Measurements from ENCODE around the gene ADGRL3.
"Not testable (repeated sequence)": the region's sequence is repeated elsewhere in the genome, so short reads cannot be mapped to it uniquely, and the experiment has no call there.

Gene ADGRL3

DNA sequence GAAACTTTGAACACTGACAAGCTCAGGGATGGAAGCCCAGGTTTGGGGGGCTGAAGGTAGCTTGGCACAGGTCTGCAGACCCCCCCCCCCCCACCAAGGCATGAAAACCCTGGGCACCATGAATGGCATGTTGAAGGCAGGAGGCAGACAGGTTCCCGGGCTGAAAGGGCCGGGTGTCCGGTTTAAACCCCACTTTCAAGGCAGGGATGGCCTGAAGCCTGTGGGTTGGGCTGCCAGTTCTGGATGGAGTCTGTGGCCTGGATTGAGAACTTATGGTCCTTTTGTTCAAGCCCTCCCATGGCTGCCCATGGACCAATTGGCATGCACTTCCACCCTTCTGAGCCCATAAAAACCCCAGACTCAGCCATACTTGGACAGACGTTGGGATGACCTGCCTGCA is 616.9 kb downstream of the ADGRL3 start:
- no peak for DNase-seq (ENCODE audit: low read depth in 2 of 2)

GRCh38 chr4:61820136-61820535 is 620.0 kb downstream of the ADGRL3 start:
- DNase-seq (ENCODE audit: low read depth in 2 of 2): no peak

DNA sequence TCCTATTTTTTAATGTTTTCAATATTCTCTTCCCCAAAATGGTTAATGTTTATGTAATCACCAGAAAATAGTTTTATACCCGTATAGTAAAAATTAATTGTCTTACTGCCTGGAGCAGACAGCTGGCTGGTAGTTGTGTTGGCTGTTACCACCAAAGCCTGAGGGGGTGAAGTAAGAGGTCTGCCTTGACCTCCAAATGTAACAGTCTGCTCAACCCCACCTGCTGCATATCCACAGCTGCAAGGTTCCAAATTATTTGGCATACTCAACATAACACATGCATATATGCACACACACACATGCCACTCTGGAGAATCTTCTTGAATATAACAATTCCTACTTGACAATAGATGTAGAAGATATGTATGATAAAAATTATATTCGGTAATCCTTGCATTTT is 624.3 kb downstream of the ADGRL3 start:
- no peak for DNase-seq (ENCODE audit: low read depth in 2 of 2)

GRCh38 chr4:61827907-61828391 is 627.8 kb downstream of the ADGRL3 start:
- DNase-seq (ENCODE audit: low read depth in 2 of 2): no peak

DNA sequence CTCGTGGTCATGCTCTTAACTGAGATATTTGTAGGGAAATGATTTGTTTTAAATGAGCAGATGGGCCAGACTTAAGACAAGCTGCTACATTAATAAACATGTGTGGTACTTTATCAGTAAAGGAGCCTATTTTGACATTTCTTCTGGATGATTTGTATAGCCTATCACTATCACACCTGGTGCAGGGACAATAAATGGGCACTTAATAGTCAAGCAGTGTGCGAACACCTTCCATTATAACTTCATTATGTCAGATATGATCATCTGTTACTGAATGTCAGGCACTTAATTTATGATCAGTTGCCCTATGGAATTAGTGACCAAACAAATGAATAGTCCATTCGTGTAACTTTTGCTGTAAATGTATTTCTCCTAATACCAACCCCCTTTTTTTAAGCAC is 628.8 kb downstream of the ADGRL3 start:
- DNase-seq (ENCODE audit: low read depth in 2 of 2): no peak

- DNase-seq (ENCODE audit: low read depth in 2 of 2): no peak
These were observed 631.9 kb downstream of the ADGRL3 start for GRCh38 chr4:61831987-61832386.

GRCh38 chr4:61837395-61837794 is 637.3 kb downstream of the ADGRL3 start:
- no peak for DNase-seq (ENCODE audit: low read depth in 2 of 2)

DNA sequence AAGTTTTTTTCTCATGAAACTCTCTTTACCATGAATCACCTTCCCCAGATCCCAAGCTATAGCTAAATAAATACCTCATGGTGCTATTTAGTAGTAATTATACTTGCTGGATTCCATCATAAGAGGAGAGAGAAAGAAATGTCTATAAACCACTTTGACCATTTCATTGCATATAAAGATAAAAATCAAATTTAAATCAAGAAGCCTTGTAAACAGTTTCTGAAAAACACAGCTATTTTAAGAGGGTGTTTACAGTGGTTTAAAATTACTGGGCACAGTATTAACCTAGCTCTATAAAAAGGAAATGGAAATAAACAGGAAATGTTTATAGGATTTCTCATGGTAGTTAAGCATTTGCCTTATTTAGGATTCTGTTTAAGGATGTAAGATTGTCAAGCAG is 637.9 kb downstream of the ADGRL3 start:
- no peak for DNase-seq (ENCODE audit: low read depth in 2 of 2)

DNA sequence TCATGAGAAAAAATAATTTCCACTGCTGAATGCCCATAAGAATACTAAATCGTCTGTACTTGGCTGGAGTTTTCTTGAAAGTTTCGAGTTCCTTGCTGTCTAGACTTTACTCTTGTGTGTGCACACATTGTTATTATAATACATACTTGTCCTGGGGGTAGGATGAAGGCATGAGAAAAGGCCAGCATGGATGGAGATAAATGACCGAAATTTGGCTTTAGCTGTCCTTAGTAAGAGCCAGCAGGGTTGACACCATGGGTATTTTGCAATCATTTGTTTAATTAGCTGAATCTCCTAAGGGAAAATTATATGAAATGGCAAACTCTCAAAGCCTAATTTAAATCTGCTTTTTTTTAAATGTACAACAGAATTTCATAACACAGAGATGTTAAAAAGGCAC is 641.6 kb downstream of the ADGRL3 start:
- no peak for DNase-seq (ENCODE audit: low read depth in 2 of 2)

DNA sequence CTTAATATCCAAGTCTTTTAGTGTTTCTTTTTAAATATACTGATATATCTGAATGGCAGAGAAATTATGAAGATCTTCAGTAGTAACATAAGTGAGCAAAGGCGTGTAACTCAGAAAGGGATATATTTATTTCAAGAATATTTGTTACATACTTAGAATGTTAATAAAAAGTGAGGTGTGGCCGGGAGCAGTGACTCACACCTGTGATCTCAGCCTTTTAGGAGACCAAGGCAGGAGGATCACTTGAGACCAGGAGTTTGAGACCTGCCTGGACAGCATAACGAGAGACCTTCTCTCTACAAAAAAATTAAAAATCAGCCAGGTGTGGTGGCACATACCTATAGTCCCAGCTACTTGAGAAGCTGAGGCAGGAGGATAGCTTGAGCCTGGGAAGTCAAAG is 651.0 kb downstream of the ADGRL3 start:
- no peak for DNase-seq (ENCODE audit: low read depth in 2 of 2)

DNA sequence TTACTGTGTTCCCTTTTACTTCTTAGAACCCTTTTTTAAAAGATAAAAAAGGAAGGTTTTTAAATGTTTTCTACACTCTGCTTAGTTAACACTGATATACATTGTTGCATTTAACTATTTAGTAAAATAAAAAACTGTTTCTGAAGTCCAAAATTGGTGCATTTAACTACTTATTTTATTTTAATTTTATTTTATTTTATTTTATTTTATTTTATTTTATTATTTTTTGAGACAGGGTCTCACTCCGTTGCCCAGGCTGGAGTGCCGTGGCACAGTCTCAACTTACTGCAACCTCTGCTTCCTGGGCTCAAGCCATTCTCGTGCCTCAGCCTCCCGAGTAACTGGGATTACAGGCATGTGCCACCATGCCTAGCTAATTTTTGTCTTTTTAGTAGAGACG is 652.0 kb downstream of the ADGRL3 start:
- not testable (repeated sequence) for DNase-seq (ENCODE audit: low read depth in 2 of 2)

- DNase-seq (ENCODE audit: low read depth in 2 of 2): no peak
These were observed 652.9 kb downstream of the ADGRL3 start for GRCh38 chr4:61853041-61853440.

- no peak for DNase-seq (ENCODE audit: low read depth in 2 of 2)
These were observed 660.2 kb downstream of the ADGRL3 start for GRCh38 chr4:61860376-61860775.

- no peak for DNase-seq (ENCODE audit: low read depth in 2 of 2)
These were observed 664.2 kb downstream of the ADGRL3 start for GRCh38 chr4:61864286-61864685.

DNA sequence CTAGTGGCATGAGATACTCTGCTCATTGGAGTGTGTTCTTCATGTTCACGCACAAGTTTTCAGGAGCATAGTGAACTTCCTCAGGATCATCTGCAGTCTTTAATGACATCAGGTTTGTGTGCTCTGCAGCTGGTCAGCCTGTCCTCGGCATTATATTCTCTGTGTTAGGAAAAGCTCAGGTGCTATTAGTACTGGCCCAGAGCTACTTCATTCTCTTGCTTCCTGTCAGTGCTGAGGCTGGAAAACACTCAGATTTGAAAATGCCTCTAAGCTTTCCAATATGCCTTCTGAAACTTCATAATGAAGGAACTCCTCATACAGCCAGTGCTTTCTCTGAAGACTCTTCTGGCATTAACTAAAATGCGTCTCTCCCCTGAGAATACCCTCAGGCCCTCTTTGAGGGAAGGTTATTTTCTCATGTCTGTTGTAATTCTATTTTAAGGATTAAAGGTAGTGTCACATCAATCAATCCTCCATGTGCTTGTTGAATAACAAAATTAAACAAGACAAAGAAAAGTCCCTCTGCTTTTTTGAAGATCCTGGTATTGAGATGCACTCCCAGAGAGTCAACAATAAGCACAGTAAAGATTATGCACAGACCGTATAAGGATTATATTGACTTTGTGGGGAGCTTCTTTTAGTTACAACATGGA is 666.4 kb downstream of the ADGRL3 start:
- DNase-seq (ENCODE audit: low read depth in 2 of 2): no peak

DNA sequence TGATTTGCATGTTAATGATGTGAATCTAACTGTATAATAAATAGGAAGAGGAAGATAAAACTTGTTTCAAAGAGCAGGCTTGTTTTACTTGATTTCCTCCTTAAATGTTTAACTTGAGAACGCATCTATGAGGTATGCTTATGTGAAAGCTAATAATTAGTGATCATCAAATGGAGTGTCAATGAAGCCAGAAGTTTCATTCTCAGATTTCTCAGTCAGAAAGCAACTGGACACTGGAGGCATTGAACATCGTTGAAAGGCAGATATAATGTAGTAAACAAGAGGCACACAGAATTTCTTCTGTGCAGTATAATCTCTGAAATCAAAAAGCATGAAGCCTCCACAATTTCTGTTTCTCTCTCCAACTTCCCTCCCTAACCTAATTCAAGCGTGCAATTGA is 672.9 kb downstream of the ADGRL3 start:
- DNase-seq (ENCODE audit: low read depth in 2 of 2): no peak

- DNase-seq (ENCODE audit: low read depth in 2 of 2): no peak
These were observed 677.1 kb downstream of the ADGRL3 start for GRCh38 chr4:61877266-61877665.

DNA sequence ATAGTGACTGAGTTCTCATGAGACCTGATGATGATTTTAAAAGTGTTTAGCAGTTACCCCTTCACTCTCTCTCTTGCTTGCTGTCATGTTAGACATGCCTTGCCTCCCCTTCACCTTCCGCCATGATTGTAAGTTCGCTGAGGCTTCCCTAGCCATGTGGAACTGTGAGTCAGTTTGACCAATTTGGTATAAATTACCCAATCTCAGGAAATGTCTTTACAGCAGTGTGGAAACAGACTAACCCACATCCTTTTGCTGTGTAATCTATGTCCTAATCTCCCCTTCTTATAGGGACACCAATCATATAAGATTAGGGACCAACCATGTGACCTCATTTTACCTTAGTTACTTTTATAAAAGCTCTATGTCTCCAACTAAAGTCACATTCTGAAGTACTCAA is 677.8 kb downstream of the ADGRL3 start:
- no peak for DNase-seq (ENCODE audit: low read depth in 2 of 2)

DNA sequence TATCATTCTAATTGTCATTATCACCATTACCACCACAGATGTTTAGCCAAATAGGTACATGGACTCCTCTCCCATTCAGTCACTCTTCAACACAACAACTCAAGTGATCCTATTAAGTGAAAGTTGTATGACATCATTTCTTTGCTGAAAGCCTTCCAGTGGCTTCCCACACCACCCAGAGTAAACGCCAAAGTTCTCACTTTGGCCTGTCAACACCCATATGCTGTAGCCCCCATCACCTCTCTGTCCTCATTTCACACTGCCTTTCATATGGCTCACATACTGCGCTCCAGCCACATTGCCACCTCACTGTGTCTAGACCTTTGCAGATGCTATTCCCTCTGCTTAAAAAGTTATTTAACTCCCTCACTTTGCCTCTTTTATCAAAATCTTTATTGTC is 682.3 kb downstream of the ADGRL3 start:
- DNase-seq (ENCODE audit: low read depth in 2 of 2): no peak

DNA sequence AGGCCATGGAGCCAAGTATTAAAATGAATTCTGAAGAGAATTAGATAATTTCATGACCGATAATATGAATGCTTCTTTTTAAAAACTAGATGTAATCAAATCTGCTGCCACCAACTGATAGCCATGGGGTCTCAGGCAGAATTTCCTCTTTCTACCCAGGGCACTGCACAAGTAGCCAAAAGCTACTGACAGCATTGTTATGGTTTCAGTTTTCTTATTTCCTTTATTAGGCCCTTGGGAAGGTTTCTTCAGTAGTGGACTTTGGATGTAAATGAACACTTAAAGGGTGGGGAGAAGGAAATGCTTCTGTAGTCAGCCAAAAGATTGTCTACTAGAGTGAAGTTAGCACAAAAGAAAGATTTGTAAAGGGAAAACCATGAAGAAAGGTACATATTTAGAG is 686.0 kb downstream of the ADGRL3 start:
- no peak for DNase-seq (ENCODE audit: low read depth in 2 of 2)

GRCh38 chr4:61889117-61889516 is 689.0 kb downstream of the ADGRL3 start:
- no peak for DNase-seq (ENCODE audit: low read depth in 2 of 2)

GRCh38 chr4:61890321-61890720 is 690.2 kb downstream of the ADGRL3 start:
- no peak for DNase-seq (ENCODE audit: low read depth in 2 of 2)

- no peak for DNase-seq (ENCODE audit: low read depth in 2 of 2)
These were observed 691.8 kb downstream of the ADGRL3 start for GRCh38 chr4:61891953-61892352.

GRCh38 chr4:61896634-61897033 is 696.5 kb downstream of the ADGRL3 start:
- no peak for DNase-seq (ENCODE audit: low read depth in 2 of 2)

Measured in stimulated activated CD4-positive, alpha-beta T cell treated with anti-CD3 and anti-CD28 coated beads, Interleukin-15, amount 100 ng/mL, for 48 hours (primary cell).